A549 (cell line): Measurements from ENCODE around the gene LYPLAL1. TPM values are rescaled to one million over a fixed set of nuclear protein-coding genes. Genes with fewer than 3 reads are reported as not detected.

Source experiments
- ATAC-seq, 2 experiments: fragments of 200-7000 bp in 1 of 2; fragments of >200 bp in 1 of 2; cut with Nextera tagmentation in 1 of 2; cut with Tn5 transposase in 1 of 2; 3 replicates each; pipeline versions ENCODE4 v1.8.0 to v1.9.1; 2018 to 2020; ENCODE audit warnings: mild to moderate bottlenecking in 1 of 2, moderate library complexity in 1 of 2
- CTCF ChIA-PET: fragments of 300-600 bp; sonication (Branson Sonifier 250); formaldehyde crosslinking; extraction: SDS; loops from one replicate; lab custom pipeline; 2021; ENCODE audit warnings: antibody characterized with exemption, inconsistent platforms; lab: Yijun Ruan, JAX
- POLR2A ChIA-PET: fragments of 350-600 bp; formaldehyde crosslinking; extraction: SDS; loops from one replicate; lab custom pipeline; 2021; ENCODE audit warnings: antibody characterized with exemption, inconsistent platforms; lab: Yijun Ruan, JAX
- DNase-seq, 2 experiments: peaks; one replicate each; pipeline versions ENCODE4 v3.0.0 to v3.0.0-alpha.2; 2011 to 2016; ENCODE audit warnings: low read depth in 1 of 2, low spot score in 1 of 2
- FAIRE-seq: peaks from 2 replicates; lab custom pipeline; 2011; peaks lifted over from hg19 to GRCh38; lab: Jason Lieb, UNC
- H3K27ac ChIP-seq, 2 experiments: fragments of >200 bp; sonication (Bioruptor Twin); formaldehyde crosslinking; 3 replicates each; pipeline ENCODE4 v1.5.1; 2016 to 2017
- H3K4me1 ChIP-seq: fragments of >200 bp; sonication (Bioruptor Twin); formaldehyde crosslinking; 3 replicates; pipeline ENCODE4 v1.6.1; 2016
- H3K4me2 ChIP-seq: fragments of >200 bp; sonication (Bioruptor Twin); formaldehyde crosslinking; 3 replicates; pipeline ENCODE4 v1.6.1; 2016
- H3K4me3 ChIP-seq: fragments of >200 bp; sonication (Bioruptor Twin); formaldehyde crosslinking; 3 replicates; pipeline ENCODE4 v1.5.1; 2016
- H3K9me3 ChIP-seq: fragments of >200 bp; sonication (Bioruptor Twin); formaldehyde crosslinking; 3 replicates; pipeline ENCODE4 v1.6.1; 2016
- BHLHE40 ChIP-seq: IDR thresholded peaks from 2 replicates; pipeline ENCODE4 v1.6.1; 2012; ENCODE audit warnings: low read depth, low read length, inconsistent platforms
- CEBPB ChIP-seq, 2 experiments: fragments of >200 bp in 1 of 2; sonication (Bioruptor Twin) in 1 of 2; formaldehyde crosslinking in 1 of 2; IDR thresholded peaks; 2 replicates each; pipeline ENCODE4 v1.6.1; 2012 to 2016
- CHD2 ChIP-seq: fragments of 150-350 bp; IDR thresholded peaks from 2 replicates; pipeline ENCODE4 v1.6.1; 2014; ENCODE audit warnings: low read length; ENCODE audit not compliant: partially characterized antibody
- CHD4 ChIP-seq: fragments of 200-600 bp; sonication (generic); IDR thresholded peaks from 2 replicates; pipeline ENCODE4 v1.6.1; 2016; ENCODE audit warnings: antibody characterized with exemption, mild to moderate bottlenecking, borderline replicate concordance
- ELK1 ChIP-seq: fragments of 150-350 bp; IDR thresholded peaks from 2 replicates; pipeline ENCODE4 v1.6.1; 2014; ENCODE audit warnings: low read depth, mild to moderate bottlenecking, low read length
- EP300 ChIP-seq, 2 experiments: fragments of >200 bp; sonication (Bioruptor Twin); formaldehyde crosslinking; IDR thresholded peaks; 2 replicates in 1 of 2; 3 replicates in 1 of 2; pipeline ENCODE4 v1.6.1; 2016 to 2017
- FOSL2 ChIP-seq, 2 experiments: fragments of 450-650 bp in 1 of 2; fragments of >200 bp in 1 of 2; sonication (Bioruptor Twin) in 1 of 2; formaldehyde crosslinking; IDR thresholded peaks; 2 replicates each; pipeline versions ENCODE4 v1.5.0 to v1.6.1; 2016 to 2020; ENCODE audit warnings: mild to moderate bottlenecking in 1 of 2, moderate library complexity in 1 of 2
- FOXS1 ChIP-seq: fragments of 250-450 bp; sonication (Bioruptor Pico); IDR thresholded peaks from 2 replicates; pipeline ENCODE4 v1.5.0; 2020; ENCODE audit warnings: mild to moderate bottlenecking, moderate library complexity
- GATA3 ChIP-seq: IDR thresholded peaks from 2 replicates; pipeline ENCODE4 v1.6.1; 2012; ENCODE audit warnings: borderline replicate concordance
- JUNB ChIP-seq: fragments of >200 bp; sonication (Bioruptor Twin); formaldehyde crosslinking; IDR thresholded peaks from 2 replicates; pipeline ENCODE4 v1.6.1; 2016
- KDM1A ChIP-seq: fragments of 200-600 bp; sonication (generic); IDR thresholded peaks from 2 replicates; pipeline ENCODE4 v1.6.1; 2016; ENCODE audit warnings: low read depth, mild to moderate bottlenecking
- MAFK ChIP-seq: fragments of 450-650 bp; IDR thresholded peaks from 2 replicates; pipeline ENCODE4 v1.6.1; 2014; ENCODE audit not compliant: partially characterized antibody
- MAZ ChIP-seq: fragments of 150-350 bp; IDR thresholded peaks from 2 replicates; pipeline ENCODE4 v1.6.1; 2014; ENCODE audit warnings: antibody characterized with exemption, low read depth, low read length, borderline replicate concordance
- MYC ChIP-seq: IDR thresholded peaks from 2 replicates; pipeline ENCODE4 v1.6.1; 2012; ENCODE audit warnings: mild to moderate bottlenecking, inconsistent platforms, low read length, improper control_type of control experiment, borderline replicate concordance
- NR3C1 ChIP-seq: fragments of >200 bp; sonication (Bioruptor Twin); formaldehyde crosslinking; IDR thresholded peaks from 3 replicates; pipeline ENCODE4 v1.6.1; 2017
- PBX3 ChIP-seq: IDR thresholded peaks from 2 replicates; pipeline ENCODE4 v1.6.1; 2012
- POLR2AphosphoS2 ChIP-seq: conservative IDR thresholded peaks from 2 replicates; pipeline ENCODE4 v1.6.1; 2012; ENCODE audit warnings: low read length, improper control_type of control experiment, inconsistent platforms
- RCOR1 ChIP-seq: fragments of 150-350 bp; IDR thresholded peaks from 2 replicates; pipeline ENCODE4 v1.6.1; 2014; ENCODE audit warnings: antibody characterized with exemption, low read length, low read depth
- RFX5 ChIP-seq: fragments of 450-650 bp; IDR thresholded peaks from 2 replicates; pipeline ENCODE4 v1.7.1; 2014; ENCODE audit warnings: antibody characterized with exemption, mild to moderate bottlenecking, moderate library complexity
- RNF2 ChIP-seq: fragments of 200-600 bp; sonication (generic); IDR thresholded peaks from 2 replicates; pipeline ENCODE4 v1.6.1; 2016; ENCODE audit warnings: low read depth, mild to moderate bottlenecking, antibody characterized with exemption, moderate library complexity, borderline replicate concordance
- SMC3 ChIP-seq: fragments of >200 bp; sonication (Bioruptor Twin); formaldehyde crosslinking; IDR thresholded peaks from 3 replicates; pipeline ENCODE4 v1.6.1; 2018; ENCODE audit warnings: inconsistent platforms
- USF2 ChIP-seq: fragments of 450-650 bp; IDR thresholded peaks from 2 replicates; pipeline ENCODE4 v1.6.1; 2014; ENCODE audit warnings: antibody characterized with exemption
- WGBS: methylation state at CpG from one replicate; pipeline ENCODE4 v1.1.6; 2017; ENCODE audit errors: missing lambda C conversion rate; 5-methylcytosine and 5-hydroxymethylcytosine counted together
- polyA plus RNA-seq, 4 experiments: library from polyadenylated mRNA; depleted of rRNA in 3 of 4; stranded (reverse); fragments of >200 nt; fragmentation: RNase III in 1 of 4; extraction: RNeasy Plus Mini Kit Qiagen cat#74134 plus additional on column Dnase treatment in 1 of 4; gene quantifications; 2 replicates in 3 of 4; 3 replicates in 1 of 4; pipeline ENCODE4 v1.2.3, GENCODE V29; 2011 to 2017

Gene LYPLAL1
- polyA plus RNA-seq, 2 of the 4 experiments (the other 2 are of a cell fraction): 13.6 to 61.2 TPM

GRCh38 chr1:219206350-219206749 lies 32.7 kb downstream of the LYPLAL1 start:
- DNase-seq (no peak), ATAC-seq (no peak), FAIRE-seq (no peak)
- CTCF ChIA-PET: no interaction called here
- no peaks in the 10 kb centered on the region for H3K9me3 ChIP-seq
- peaks cover 48% of the 10 kb centered on the region for H3K4me1 ChIP-seq
- no peak overlapping the region for H3K4me3 ChIP-seq
- WGBS: 89% methylated on average over 2 of the region's 2 CpGs
- POLR2A ChIA-PET: no interaction called here
- no peak overlapping the region for H3K27ac ChIP-seq
- no peak overlapping the region for H3K4me2 ChIP-seq
- TF ChIP-seq CHD4 (no peak), MAFK (no peak), SMC3 (no peak), FOXS1 (CRISPR knock-in tag) (no peak), POLR2AphosphoS2 (no peak), CHD2 (no peak), NR3C1 (no peak)

- no peak overlapping the region for H3K4me3 ChIP-seq
- H3K4me2 ChIP-seq: peak overlapping the region; percentile 70
- ChIA-PET CTCF (no interaction called here), POLR2A (interaction anchor here (0.8 to 1.0 kb wide), 2 partner anchors 36 to 864 kb away, joined by 3 read pairs; partner anchors contain the start of gene LYPLAL1)
- WGBS: 20% methylated on average over 2 of the region's 2 CpGs
- peak; percentile 74 to 82; a peak in 4 of 6 replicates for ATAC-seq
- H3K9me3 ChIP-seq: no peaks in the 10 kb centered on the region
- no peak for FAIRE-seq
- peak overlapping the region; percentile 35 to 64; a peak in 5 of 6 replicates for H3K27ac ChIP-seq
- no peak for TF ChIP-seq FOSL2 (IDR thresholded peaks at IDR 0.05)
- TF ChIP-seq FOSL2 (CRISPR knock-in tag; IDR thresholded peaks at IDR 0.05): peak; percentile 5; the same call in 1 of the 2 replicates
- TF ChIP-seq ELK1: no peak
- TF ChIP-seq, all 56 proteins: peak for 1
- peak in 1 of 2 experiments; percentile 61 for DNase-seq
- H3K4me1 ChIP-seq: peaks cover 43% of the 10 kb centered on the region
These were observed 35.9 kb downstream of the LYPLAL1 start for GRCh38 chr1:219209578-219209977.

GRCh38 chr1:219210067-219210466 lies 36.4 kb downstream of the LYPLAL1 start:
- ChIA-PET POLR2A (interaction anchor here (0.8 to 1.0 kb wide), 2 partner anchors 37 to 864 kb away, joined by 3 read pairs; partner anchors contain the start of gene LYPLAL1), CTCF (no interaction called here)
- DNase-seq: peak in 1 of 2 experiments; percentile 35
- TF ChIP-seq JUNB (peak; percentile 66), CEBPB (IDR thresholded peaks at IDR 0.05) (peak in 1 of 2 experiments; percentile 37; a peak in 1 of 4 replicates), GATA3 (peak; percentile 29; the same call in 1 of the 2 replicates), FOSL2 (IDR thresholded peaks at IDR 0.05) (0 out of 2 replicates have a peak, but pooled peaks have one; percentile 15), FOSL2 (CRISPR knock-in tag; IDR thresholded peaks at IDR 0.05) (peak; percentile 82), EP300 (IDR thresholded peaks at IDR 0.05) (no peak), PBX3 (no peak)
- ATAC-seq: no peak; a peak in 3 of 6 replicates
- Histone ChIP-seq H3K27ac (peak overlapping the region; percentile 35 to 57; a peak in 5 of 6 replicates), H3K4me2 (peak overlapping the region; percentile 70), H3K4me1 (peaks cover 44% of the 10 kb centered on the region), H3K9me3 (no peaks in the 10 kb centered on the region), H3K4me3 (no peak overlapping the region)
- no peak for FAIRE-seq
- 4% methylated on average over 5 of the region's 5 CpGs for WGBS

GRCh38 chr1:219215477-219215876 lies 41.8 kb downstream of the LYPLAL1 start:
- ATAC-seq (no peak), FAIRE-seq (no peak)
- Histone ChIP-seq H3K27ac (no peak overlapping the region), H3K9me3 (no peaks in the 10 kb centered on the region), H3K4me3 (no peak overlapping the region)
- POLR2A ChIA-PET: no interaction called here
- CTCF ChIA-PET: interaction anchor here (1.4 kb wide), 1 partner anchor 916 kb away, joined by 3 read pairs; no protein-coding TSS in a partner anchor
- TF ChIP-seq MYC: no peak
- TF ChIP-seq CHD2: no peak
- TF ChIP-seq ELK1: no peak
- TF ChIP-seq USF2: no peak
- no peak for TF ChIP-seq KDM1A
- TF ChIP-seq BHLHE40: no peak
- TF ChIP-seq RFX5: no peak
- no peak for TF ChIP-seq RNF2
- TF ChIP-seq MAZ: no peak
- TF ChIP-seq RCOR1: no peak
- TF ChIP-seq NR3C1: no peak
- no peak for TF ChIP-seq CEBPB (IDR thresholded peaks at IDR 0.05)
- TF ChIP-seq, all 56 proteins: peak for 0
- DNase-seq: no peak
- Histone ChIP-seq H3K4me1 (peaks cover 15% of the 10 kb centered on the region), H3K4me2 (0 out of 3 replicates have a peak overlapping the region, but pooled peaks have one; percentile 18)
